GM12875 (cell line): Measurements from ENCODE around the gene SHB.

Experiments used
- H3K4me3 ChIP-seq: one replicate; pipeline ENCODE4 v1.5.1; 2011; ENCODE audit warnings: low read depth, low read length, control low read depth
- TF ChIP-seq, protein P1 (sequence below): IDR thresholded peaks from 2 replicates; pipeline ENCODE4 v1.5.1; 2011; ENCODE audit warnings: low read depth, mild to moderate bottlenecking, control low read depth, inconsistent platforms, low read length, moderate library complexity, borderline replicate concordance; ENCODE audit not compliant: insufficient read depth

The SHB gene, protein sequence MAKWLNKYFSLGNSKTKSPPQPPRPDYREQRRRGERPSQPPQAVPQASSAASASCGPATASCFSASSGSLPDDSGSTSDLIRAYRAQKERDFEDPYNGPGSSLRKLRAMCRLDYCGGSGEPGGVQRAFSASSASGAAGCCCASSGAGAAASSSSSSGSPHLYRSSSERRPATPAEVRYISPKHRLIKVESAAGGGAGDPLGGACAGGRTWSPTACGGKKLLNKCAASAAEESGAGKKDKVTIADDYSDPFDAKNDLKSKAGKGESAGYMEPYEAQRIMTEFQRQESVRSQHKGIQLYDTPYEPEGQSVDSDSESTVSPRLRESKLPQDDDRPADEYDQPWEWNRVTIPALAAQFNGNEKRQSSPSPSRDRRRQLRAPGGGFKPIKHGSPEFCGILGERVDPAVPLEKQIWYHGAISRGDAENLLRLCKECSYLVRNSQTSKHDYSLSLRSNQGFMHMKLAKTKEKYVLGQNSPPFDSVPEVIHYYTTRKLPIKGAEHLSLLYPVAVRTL

DNA sequence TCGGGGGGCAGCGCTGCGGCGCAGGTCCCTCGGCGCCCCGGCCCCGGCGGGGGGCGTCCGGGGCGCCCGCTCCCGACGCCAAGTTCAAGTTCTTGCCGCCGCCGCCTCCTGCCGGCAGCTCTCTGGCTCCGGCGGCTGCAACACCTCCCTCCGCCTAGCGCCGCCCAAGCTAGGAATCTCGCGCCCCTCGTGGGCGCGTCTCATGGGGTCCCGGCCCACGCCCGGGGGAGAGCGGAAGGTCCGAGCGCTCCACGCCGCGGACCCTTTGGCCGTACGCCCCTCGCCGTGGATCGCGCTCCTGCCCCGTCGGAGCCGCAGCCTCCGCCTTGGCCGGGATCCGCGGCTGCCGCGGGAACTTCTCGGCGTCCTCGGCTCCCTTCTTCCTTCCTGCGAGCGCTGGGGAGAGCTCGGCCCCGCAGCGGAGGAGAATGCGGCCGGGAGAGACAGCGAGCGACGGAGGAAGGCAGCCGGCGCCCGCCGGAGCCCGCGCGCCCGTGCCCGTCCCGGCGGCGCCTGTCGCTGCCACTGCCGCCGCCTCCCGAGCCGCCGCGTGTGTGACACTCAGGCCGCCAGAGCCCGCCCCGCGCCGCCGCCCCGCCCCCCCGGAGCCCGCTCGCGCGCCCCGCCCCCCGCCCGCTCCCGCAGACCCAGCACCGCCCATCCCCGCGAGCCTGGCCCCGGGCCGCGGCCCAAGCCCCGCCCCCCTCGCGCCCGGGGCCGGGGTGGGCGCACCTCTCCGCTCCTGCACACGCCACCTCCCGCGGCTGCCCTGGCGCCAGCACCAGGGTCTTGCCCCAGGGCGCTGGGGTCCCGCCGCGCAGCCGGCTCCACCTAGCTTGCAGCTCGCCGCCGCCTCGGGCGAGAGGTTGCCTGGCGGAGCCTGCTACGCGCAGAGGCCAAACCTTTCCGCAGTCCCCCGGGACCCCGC lies at the start of gene SHB:
TSS of gene SHB (minus strand) at position 527 of the 928 bp plus-strand sequence. CDS start 582 bp downstream, outside the sequence.
- TF ChIP-seq, protein P1, sequence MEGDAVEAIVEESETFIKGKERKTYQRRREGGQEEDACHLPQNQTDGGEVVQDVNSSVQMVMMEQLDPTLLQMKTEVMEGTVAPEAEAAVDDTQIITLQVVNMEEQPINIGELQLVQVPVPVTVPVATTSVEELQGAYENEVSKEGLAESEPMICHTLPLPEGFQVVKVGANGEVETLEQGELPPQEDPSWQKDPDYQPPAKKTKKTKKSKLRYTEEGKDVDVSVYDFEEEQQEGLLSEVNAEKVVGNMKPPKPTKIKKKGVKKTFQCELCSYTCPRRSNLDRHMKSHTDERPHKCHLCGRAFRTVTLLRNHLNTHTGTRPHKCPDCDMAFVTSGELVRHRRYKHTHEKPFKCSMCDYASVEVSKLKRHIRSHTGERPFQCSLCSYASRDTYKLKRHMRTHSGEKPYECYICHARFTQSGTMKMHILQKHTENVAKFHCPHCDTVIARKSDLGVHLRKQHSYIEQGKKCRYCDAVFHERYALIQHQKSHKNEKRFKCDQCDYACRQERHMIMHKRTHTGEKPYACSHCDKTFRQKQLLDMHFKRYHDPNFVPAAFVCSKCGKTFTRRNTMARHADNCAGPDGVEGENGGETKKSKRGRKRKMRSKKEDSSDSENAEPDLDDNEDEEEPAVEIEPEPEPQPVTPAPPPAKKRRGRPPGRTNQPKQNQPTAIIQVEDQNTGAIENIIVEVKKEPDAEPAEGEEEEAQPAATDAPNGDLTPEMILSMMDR = peak; percentile 28; the same call in 1 of the 2 replicates
- H3K4me3 ChIP-seq = peak within 1 kb of the TSS; percentile 61

DNA sequence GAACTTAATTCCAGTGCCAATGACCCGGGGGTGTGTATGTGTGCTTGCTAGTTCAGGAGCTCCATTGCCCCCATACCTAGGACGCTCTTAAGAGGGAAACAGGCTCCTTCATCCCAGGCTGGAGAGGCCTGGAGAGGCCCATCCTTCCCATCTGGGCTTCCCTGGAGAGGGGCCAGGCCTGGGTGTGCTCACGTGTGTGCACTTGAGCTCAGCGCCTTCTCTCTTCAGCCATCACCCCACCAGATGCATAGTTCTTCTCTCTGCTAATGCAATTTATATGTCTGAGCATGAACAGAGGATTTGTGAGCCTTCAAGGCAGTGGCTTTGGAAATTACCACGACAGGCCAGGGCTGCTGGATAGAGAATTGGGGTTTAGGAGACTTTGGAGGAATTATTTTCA lies 48.6 kb upstream of the SHB start:
- TF ChIP-seq, protein P1 = no peak
- H3K4me3 ChIP-seq = no peak overlapping the region

DNA sequence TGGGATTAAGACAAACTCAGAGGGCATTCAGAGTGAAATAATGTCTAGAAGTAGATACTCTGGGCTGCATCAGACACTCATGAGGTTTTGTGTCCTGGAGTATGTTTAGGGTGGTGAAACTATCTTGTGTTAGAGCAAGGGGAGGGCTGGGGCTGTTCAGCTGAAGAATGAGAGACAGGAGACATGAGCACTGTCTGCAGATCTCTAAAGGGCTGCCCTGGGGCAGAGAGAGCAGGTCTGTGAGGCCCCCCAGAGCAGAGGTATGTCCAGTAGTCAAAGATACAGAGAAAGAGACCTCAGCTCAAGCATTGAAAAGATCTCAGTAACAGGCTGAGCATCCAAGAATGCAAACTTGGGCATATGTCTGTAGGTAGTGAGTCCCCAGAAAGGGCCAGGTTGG lies 45.9 kb upstream of the SHB start:
- H3K4me3 ChIP-seq = no peak overlapping the region
- TF ChIP-seq, protein P1 = no peak

DNA sequence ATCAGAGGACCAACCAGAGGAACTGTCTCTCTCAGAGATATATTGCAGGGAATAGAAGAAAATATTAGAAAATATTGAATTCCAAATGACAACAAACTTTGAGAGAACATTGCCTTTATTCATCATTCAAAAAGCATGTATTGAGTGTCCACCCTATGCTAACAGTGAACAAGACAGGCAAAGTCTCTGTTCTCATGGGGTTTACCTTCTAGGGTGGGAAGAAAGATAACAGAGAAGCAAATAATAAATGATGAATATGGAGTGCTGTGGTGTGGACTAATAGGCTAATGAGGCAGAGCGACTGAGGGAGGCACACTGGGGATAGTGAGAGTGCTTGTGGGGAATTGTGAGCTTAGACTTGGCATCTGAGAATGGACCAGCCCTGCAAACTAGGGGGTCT lies 43.4 kb upstream of the SHB start:
- no peak overlapping the region for H3K4me3 ChIP-seq
- TF ChIP-seq, protein P1 = no peak

DNA sequence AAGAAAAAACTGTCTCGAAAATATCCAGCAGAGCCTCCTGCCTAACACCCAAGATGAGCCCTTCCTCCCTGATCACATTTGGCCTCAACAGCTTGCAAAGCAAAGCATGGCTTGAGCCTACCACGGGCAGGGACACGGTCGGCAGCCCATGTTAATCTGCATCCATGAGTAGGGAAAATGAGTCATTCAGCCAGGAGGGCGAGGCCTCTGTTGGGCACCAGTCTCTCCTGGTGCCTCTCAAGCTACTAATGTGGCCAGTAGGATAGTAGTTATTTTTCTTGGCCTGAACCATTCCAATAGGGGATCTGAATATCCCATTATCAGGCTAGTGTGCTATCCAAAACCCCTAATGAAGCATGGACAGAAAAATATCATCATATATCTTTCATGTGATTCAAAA lies 43.0 kb upstream of the SHB start:
- H3K4me3 ChIP-seq = no peak overlapping the region
- TF ChIP-seq, protein P1 = no peak

DNA sequence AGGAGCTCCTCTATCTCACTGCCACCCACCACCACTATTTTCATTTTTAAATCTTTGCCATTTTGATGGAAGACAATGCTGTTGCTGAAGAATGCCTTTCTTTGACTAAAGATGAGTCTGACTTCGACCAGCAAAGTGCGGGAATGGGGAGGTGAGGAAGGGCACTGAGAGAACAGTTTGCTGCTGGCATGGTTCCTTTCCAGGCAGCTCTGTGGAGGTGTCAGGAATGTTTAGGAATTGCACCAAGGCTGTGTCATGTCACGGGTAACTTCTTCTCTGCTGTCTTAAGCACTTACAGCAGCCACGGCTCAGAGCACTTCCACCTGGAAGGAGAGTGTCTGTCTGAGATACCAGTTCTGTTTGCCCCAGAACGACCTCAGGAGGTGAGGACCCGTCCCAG lies 41.4 kb upstream of the SHB start:
- TF ChIP-seq, protein P1 = no peak
- H3K4me3 ChIP-seq = no peak overlapping the region
